CD1c-positive myeloid dendritic cell (primary cell): Measurements from ENCODE around the gene GSE1.

Experiments used
- DNase-seq: peaks from one replicate; pipeline ENCODE4 v3.0.0-alpha.2; 2016; ENCODE audit errors: extremely low spot score

The GSE1 gene

GRCh38 chr16:85698459-85698891, 85.4 kb downstream of the GSE1 start:
- no peak for DNase-seq

- peak; percentile 35 for DNase-seq
These were observed 85.9 kb downstream of the GSE1 start for GRCh38 chr16:85698935-85699558.

- DNase-seq = peak; percentile 85
These were observed 86.5 kb downstream of the GSE1 start for GRCh38 chr16:85699628-85700027.

- no peak for DNase-seq
These were observed 90.9 kb downstream of the GSE1 start for GRCh38 chr16:85704011-85704410.

- DNase-seq = no peak
These were observed 92.1 kb downstream of the GSE1 start for GRCh38 chr16:85704900-85705846.

- no peak for DNase-seq
These were observed 93.4 kb downstream of the GSE1 start for GRCh38 chr16:85706449-85707034.

- no peak for DNase-seq
These were observed 94.5 kb downstream of the GSE1 start for GRCh38 chr16:85707528-85708095.

GRCh38 chr16:85708338-85708737, 95.2 kb downstream of the GSE1 start:
- no peak for DNase-seq

- DNase-seq = no peak
These were observed 96.9 kb downstream of the GSE1 start for GRCh38 chr16:85709766-85710585.

GRCh38 chr16:85710732-85711131, 97.6 kb downstream of the GSE1 start:
- DNase-seq = no peak

- DNase-seq = no peak
These were observed 99.0 kb downstream of the GSE1 start for GRCh38 chr16:85711982-85712587.

- DNase-seq = no peak
These were observed 99.7 kb downstream of the GSE1 start for GRCh38 chr16:85712801-85713200.

GRCh38 chr16:85715169-85716021, 102.3 kb downstream of the GSE1 start:
- no peak for DNase-seq

GRCh38 chr16:85716022-85716679, 103.0 kb downstream of the GSE1 start:
- DNase-seq = no peak

- no peak for DNase-seq
These were observed 103.5 kb downstream of the GSE1 start for GRCh38 chr16:85716680-85717038.

- peak; percentile 85 for DNase-seq
These were observed 104.5 kb downstream of the GSE1 start for GRCh38 chr16:85717393-85718152.

GRCh38 chr16:85718153-85718477, 105.0 kb downstream of the GSE1 start:
- DNase-seq = no peak

- DNase-seq = peak; percentile 10
These were observed 105.6 kb downstream of the GSE1 start for GRCh38 chr16:85718682-85719081.
